GM21381 (cell line): ENCODE results near the gene BBS4.

ENCODE experiments used
- ATAC-seq: cut with Tn5 transposase; IDR thresholded peaks from one replicate; pipeline ENCODE4 v1.9.1; 2021; ENCODE audit warnings: mild to moderate bottlenecking, moderate library complexity; ENCODE audit not compliant: unreplicated experiment

Gene BBS4

GRCh38 chr15:72758182-72758581 lies 72.2 kb downstream of the BBS4 start:
- no peak for ATAC-seq

- no peak for ATAC-seq
Measured at GRCh38 chr15:72760590-72761260, 74.7 kb downstream of the BBS4 start.

GRCh38 chr15:72764656-72765055 lies 78.6 kb downstream of the BBS4 start:
- ATAC-seq: no peak

GRCh38 chr15:72766025-72766424 lies 80.0 kb downstream of the BBS4 start:
- no peak for ATAC-seq

- no peak for ATAC-seq
Measured at GRCh38 chr15:72766780-72767179, 80.8 kb downstream of the BBS4 start.

GRCh38 chr15:72770673-72771328 lies 84.8 kb downstream of the BBS4 start:
- no peak for ATAC-seq

GRCh38 chr15:72771329-72771725 lies 85.3 kb downstream of the BBS4 start:
- ATAC-seq: no peak

GRCh38 chr15:72774696-72775383 lies 88.8 kb downstream of the BBS4 start:
- no peak for ATAC-seq

GRCh38 chr15:72778796-72779195 lies 92.8 kb downstream of the BBS4 start:
- no peak for ATAC-seq

- no peak for ATAC-seq
Measured at GRCh38 chr15:72781631-72782030, 95.6 kb downstream of the BBS4 start.

- no peak for ATAC-seq
Measured at GRCh38 chr15:72782274-72783003, 96.4 kb downstream of the BBS4 start.

GRCh38 chr15:72783004-72783639 lies 97.1 kb downstream of the BBS4 start:
- peak; percentile 38 for ATAC-seq

- ATAC-seq: peak; percentile 73
Measured at GRCh38 chr15:72783640-72784455, 97.8 kb downstream of the BBS4 start, which contains the start of gene ADPGK. Gene ADPGK (minus strand): TSS chr15:72783758. CDS start chr15:72783691, 67 bp downstream.

- peak; percentile 13 for ATAC-seq
Measured at GRCh38 chr15:72784456-72784876, 98.5 kb downstream of the BBS4 start.

- no peak for ATAC-seq
Measured at GRCh38 chr15:72785432-72785831, 99.4 kb downstream of the BBS4 start.

GRCh38 chr15:72785841-72786240 lies 99.8 kb downstream of the BBS4 start:
- ATAC-seq: no peak

GRCh38 chr15:72786242-72786641 lies 100.2 kb downstream of the BBS4 start:
- no peak for ATAC-seq

- no peak for ATAC-seq
Measured at GRCh38 chr15:72786676-72787345, 100.8 kb downstream of the BBS4 start.

- ATAC-seq: no peak
Measured at GRCh38 chr15:72787526-72787925, 101.5 kb downstream of the BBS4 start.
